ENCODE measurements around the gene LDB3.

The LDB3 gene

DNA sequence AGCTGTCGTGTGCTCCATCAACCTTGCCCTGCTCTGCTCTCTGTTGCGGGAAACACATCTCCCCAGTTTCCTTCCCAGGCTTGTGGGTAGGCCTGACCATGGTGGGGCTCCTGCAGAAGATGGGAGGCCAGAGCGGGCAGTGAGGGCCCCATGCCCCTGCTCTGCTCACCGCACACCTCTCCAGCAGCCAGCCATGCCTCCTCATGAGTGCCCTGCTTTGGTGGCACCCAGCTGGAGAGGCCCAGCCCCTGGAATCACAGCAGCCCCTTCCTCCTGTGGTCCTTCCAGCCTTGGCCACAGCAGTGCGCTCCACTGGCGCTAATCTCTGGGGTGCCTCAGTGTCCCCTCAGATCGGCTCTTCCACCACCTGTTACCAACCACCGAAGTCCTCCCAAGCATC, 18.2 kb upstream of the LDB3 start:
- no peak for FAIRE-seq
- DNase-seq (ENCODE audit: insufficient read length, low spot score): no peak

DNA sequence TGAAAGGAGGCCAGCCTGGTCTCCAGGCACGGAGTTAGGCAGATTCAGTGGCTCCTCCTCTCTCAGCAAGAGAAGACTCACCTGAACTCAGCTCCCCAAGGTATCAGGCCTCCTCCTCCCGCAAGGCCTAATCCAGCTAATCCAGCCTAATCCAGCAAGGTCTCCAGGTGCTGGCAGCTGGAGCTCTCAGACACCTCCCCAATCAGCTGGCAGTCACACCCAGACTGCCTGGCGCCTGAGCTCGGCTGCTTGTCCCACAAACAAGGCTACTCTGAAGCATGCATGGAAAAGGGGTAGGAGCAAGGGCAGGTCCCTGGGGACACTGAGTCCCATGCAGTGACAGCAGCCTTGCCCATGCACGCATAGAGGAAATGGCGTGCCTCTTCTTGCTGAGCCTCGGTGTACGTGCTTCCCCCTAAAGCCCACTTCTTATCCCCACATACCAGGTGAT, 17.3 kb upstream of the LDB3 start:
- DNase-seq (ENCODE audit: insufficient read length, low spot score): no peak
- no peak for FAIRE-seq

DNA sequence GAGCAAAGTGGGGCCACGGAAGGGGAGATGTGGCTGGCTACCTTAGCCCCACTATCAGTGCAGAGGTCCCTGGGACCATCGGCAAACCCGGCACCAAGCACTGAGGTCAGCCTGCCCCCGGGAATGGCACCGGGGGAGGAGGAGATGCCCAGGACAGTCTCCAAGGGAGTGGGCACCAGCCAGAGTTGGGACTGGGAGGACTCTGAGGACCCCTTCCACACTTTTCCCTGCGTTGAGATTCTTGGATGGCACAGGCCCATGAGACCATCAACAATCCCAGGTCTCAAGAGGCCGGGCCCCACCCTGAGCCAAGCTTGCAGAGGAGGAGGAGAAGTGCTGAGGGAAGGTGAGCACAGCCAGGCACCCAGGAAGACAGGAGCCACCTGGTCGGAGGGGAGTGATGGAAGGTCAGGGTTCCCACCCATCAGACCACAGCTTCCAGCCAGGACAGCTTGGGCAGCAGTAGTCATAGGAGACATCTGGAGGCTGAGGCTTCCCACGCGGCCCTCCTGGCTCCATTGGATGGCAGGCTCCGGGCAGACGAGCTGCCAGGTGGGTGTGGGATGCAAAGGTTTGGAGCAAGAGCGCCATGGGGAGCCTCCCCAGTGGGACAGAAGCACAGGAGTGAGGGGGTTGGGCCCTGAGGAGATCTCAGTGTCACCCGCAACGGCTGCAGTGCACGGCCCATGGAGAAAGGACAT, 16.5 kb upstream of the LDB3 start:
- DNase-seq (ENCODE audit: insufficient read length, low spot score): no peak
- no peak for FAIRE-seq

DNA sequence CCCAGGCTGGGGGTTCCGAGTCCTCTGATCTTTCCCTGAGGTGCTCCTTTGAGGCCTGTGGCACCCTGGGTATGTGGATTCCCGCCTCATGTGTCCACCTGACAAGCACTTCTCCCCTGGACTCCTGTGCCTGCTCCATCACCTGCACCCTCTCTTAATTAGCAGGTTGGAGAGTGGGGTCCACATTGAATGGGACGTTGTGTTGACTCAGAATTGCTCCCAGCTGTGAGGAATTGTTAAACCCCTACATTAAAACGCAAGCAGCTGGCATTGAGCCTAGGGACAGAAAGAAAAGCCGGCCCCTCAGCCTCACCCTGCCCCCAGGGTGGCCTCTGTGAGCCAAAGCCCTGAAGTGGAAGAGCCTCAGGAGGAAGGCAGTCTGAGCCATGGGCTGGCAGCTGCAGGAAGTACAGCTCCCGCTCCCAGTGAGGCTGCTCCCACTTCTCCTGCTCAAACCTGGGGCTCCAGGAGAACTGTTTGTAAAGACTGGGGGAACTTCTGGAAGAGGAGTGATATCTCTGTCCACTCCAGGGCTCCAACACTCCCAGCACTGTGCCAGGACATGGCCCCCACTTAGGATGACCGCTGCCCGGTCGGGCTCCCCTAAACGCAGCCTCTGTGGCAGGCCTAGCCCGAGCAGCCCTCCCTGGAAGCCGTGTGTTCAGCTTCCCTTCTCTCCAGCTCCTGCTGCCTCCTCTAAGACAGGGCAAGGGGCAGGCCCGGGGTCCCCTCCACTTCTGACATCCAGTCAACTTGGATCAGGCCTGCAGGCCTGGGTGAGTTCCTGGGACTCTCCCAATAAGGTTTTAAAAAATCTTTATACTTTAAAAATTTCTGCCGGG, 15.7 kb upstream of the LDB3 start:
- FAIRE-seq (no peak), DNase-seq (ENCODE audit: insufficient read length, low spot score) (no peak)

DNA sequence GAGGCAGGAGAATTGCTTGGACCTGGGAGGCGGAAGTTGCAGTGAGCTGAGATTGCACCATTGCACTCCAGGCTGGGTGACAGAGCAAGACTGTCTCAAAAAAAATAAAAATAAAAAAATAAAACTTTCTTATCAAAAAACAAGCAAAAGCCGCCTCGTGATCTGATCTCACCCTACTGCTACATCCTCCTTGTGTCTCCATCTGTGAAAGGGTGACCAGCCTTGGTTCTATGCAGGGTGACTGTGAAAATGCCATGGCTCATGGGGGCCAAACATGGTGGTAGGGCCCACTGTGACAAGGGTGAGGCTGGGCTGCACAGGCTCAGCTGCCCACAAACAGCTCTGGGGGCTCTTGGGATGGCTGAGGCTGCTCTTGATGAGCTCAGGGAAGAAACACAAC, 14.9 kb upstream of the LDB3 start:
- FAIRE-seq: no peak
- DNase-seq (ENCODE audit: insufficient read length, low spot score): no peak

DNA sequence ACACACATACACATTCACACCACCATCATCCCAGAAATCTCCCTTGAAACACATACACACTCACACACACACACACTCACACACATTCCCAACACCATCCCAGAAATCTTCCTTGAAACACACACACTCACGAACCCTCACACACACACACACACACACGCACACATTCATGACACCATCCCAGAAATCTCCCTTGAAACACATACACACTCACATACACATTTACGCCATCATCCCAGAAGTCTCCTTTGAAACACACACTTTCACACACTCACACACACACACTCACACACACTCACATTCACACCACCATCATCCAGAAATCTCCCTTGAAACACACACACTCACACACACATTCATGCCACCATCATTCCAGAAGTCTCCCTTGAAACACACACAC, 14.3 kb upstream of the LDB3 start:
- DNase-seq (ENCODE audit: insufficient read length, low spot score) (no peak), FAIRE-seq (no peak)

DNA sequence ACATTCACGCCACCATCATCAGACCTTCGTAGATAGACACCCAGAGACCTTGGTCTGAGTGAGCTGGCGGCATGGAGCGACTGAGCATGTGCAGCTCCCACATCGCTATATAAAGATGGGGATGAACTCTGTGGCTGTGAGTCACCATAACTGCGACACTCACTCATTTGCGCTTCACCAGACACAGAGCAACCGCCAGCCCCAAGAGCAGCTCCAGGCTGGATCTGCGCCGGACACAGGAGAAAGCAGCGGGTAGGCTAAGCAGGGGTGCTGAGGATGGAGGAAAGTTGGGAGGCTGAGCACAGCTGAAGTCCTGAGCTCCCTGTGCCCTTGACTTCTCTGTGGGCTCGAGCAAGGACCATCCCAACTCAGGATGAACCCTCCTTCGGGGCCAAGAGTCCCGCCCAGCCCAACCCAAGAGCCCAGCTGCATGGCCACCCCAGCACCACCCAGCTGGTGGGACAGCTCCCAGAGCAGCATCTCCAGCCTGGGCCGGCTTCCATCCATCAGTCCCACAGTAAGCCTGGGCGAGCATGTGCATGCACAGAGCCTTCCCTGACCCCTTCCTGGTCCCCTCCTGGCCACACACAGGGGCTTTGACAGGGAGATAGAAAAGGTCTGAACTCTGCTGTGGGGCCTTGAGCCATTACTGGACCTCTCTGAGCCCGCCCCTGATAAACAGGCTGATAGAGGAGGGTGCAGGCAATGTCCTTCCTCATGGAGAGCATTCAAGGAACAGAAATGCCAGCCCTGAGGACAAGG, 13.7 kb upstream of the LDB3 start, which contains the start of gene OPN4:
OPN4 (plus strand) TSS at position 137 of the 762 bp plus-strand sequence; CDS start at position 374, 237 bp downstream.
- FAIRE-seq (no peak), DNase-seq (ENCODE audit: insufficient read length, low spot score) (no peak)

DNA sequence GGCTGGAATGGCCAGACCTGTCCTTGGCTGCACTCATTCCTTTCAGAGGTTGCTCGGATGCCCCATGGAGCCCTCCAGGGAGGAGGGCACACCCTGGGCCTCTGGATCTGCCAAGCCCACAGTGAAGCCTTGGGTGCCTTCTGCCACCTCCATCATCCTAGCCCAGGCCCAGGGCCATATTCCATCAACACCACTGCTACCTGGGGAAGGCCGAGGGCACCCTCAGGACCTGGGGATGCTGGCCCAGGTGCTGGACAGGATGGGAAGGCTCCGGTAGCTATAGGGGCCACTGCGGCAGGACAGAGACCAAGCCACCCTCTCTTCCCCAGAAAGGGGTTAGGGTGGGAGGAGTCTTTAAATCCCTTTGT, 13.2 kb upstream of the LDB3 start:
- no peak for DNase-seq (ENCODE audit: insufficient read length, low spot score)
- no peak for FAIRE-seq

DNA sequence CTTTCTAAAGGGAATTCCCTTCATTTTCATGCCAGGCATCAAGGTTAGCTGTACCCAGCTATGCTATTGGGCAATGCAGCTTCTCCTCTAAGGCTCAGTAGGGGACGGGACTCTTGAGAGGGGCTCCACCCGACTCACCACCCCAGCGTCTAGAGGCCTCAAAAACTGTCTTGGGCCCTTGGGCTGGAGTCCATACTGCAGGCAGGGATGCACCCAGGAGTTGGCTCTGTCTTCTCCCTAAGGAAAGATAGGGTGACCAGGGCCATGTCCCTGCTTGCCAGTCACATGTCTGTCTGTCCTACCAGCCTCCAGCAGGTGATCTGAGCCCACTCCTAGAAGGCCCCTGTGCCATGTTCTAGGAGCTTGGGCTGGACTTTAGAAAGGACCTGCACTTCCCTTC, 12.7 kb upstream of the LDB3 start:
- DNase-seq (ENCODE audit: insufficient read length, low spot score) (no peak), FAIRE-seq (no peak)

DNA sequence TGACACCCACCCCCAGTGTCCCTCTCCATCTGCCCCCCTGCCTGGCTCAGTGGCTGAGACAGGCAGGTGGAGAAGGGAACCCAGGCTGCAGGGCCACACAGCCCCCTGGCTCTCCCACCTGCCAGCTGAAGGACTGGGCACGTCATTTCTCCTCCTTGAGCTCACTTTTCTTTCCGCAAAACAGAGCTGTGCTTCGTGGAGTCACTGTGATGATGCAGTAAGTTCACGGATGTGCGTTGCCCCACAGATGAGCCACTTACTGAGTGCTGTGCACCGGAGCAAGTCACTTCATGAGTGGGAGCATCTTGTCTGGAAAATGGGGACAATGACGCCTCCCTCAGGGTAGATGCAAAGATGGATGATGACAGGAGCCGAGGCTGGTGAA, 11.3 kb upstream of the LDB3 start:
- DNase-seq (ENCODE audit: insufficient read length, low spot score) (no peak), FAIRE-seq (no peak)

DNA sequence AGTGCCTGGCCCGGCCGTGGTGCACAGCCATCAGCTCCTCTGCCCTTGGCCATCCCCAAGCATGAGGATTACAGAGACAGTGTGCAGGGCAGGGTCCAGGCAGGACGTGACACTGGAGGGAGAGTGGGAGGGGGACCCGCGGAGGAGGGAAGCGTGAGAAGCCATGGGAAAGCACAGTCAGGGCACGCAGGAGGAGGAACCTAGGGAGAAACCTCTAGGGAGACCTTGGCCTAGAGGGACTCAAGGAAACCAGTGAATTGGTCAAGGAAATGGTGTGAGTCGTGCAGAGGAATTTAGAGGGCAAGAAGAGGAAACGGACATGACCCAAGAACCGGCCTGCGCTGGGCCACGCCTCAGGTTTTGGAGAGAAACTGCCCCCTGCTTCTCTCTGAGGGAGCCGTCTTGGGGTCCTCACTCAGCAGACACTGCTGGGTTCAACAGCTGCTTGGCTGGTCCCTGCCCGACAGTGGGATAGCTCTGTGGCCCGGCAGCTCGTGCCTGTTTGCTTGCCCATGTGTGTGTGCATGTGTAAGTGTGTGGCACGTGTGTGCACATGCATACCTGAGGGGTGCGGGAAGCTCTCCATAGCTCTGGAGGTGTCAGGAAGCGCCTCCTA, 10.8 kb upstream of the LDB3 start:
- FAIRE-seq (no peak), DNase-seq (ENCODE audit: insufficient read length, low spot score) (no peak)

DNA sequence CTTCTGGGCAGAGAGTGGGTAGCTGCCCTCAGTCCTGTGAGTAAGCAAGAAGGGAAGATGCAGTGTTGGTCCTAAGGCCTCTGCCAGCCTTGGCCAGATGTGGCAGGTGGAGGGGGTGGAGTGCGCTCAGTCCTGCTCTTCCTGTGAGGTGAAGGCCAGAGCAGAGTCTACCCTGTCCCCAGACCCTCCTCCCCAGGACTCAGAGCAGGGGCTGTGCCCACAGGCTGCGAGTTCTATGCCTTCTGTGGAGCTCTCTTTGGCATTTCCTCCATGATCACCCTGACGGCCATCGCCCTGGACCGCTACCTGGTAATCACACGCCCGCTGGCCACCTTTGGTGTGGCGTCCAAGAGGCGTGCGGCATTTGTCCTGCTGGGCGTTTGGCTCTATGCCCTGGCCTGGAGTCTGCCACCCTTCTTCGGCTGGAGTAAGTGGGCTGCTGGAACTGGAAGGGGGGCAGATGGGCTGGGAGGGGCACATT, 10.0 kb upstream of the LDB3 start:
- FAIRE-seq (no peak), DNase-seq (ENCODE audit: insufficient read length, low spot score) (no peak)

DNA sequence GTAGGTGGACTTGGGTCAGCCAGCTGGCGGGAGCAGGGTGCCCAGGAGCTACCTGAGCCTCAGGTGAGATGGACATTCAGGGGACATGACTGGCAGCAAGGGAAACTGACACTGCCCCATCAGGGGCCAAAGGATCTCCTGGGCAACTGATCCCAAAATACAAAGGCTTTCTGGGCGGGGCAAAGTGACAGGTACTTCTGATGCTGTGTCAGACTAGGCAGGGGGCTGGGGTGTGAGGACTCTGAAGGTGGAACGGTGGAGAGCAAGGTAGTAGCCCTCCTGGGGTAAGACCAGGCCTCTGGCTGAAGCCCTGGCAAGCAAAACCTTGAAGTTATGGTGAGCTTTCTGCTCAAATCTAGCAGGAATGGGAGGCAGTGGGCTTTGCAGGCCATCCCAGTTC, 9.6 kb upstream of the LDB3 start:
- FAIRE-seq (no peak), DNase-seq (ENCODE audit: insufficient read length, low spot score) (no peak)

DNA sequence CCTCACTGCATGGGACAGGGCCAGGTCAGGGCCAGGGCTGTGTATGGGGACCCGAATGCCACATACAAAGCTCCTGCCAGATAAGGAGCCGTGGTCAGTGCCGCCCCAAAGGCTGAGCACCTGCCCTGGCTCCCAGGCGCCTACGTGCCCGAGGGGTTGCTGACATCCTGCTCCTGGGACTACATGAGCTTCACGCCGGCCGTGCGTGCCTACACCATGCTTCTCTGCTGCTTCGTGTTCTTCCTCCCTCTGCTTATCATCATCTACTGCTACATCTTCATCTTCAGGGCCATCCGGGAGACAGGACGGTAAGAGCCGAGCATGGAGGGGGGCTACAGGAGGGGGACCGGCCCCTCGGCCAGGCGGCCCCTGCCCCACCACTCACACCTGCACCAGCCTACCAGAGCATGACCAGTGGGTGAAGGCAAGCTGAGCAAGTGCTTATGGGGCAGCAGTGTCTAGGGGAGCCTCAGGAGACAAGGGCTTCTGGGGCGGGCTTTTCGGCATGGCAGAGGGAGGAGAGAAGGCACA, 9.1 kb upstream of the LDB3 start:
- FAIRE-seq: no peak

DNA sequence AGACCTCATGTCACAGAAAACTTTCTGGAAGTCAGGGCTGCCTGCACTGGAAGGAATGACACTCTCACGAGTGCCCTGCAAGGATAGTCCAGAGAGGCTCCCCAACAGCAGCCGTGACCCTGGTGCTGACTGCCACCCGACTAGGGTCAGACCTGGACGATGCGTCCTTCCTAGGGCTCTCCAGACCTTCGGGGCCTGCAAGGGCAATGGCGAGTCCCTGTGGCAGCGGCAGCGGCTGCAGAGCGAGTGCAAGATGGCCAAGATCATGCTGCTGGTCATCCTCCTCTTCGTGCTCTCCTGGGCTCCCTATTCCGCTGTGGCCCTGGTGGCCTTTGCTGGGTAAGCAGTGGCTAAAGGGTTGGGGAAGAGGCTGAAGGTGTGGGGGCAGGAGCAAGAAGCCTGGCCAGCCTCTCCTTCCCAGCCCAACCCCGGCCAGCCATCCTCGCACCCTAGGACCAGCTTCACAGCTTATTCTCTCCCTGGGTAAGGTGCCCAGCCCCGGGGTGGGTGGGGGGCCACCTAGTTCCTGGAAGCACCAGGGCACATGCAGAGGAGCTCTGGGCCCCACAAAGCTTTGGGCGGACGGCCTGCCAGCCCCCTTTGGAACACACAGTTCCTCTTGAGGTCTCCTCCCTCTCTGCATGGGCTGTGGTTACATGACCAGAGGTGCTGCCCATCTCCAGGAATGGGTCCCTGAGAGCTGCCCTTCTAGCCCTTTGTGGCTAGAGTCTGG, 8.4 kb upstream of the LDB3 start:
- DNase-seq (ENCODE audit: insufficient read length, low spot score) (no peak), FAIRE-seq (no peak)

More for the DNA sequence above, 9.1 kb upstream of the LDB3 start:
- DNase-seq (ENCODE audit: insufficient read length, low spot score): no peak

DNA sequence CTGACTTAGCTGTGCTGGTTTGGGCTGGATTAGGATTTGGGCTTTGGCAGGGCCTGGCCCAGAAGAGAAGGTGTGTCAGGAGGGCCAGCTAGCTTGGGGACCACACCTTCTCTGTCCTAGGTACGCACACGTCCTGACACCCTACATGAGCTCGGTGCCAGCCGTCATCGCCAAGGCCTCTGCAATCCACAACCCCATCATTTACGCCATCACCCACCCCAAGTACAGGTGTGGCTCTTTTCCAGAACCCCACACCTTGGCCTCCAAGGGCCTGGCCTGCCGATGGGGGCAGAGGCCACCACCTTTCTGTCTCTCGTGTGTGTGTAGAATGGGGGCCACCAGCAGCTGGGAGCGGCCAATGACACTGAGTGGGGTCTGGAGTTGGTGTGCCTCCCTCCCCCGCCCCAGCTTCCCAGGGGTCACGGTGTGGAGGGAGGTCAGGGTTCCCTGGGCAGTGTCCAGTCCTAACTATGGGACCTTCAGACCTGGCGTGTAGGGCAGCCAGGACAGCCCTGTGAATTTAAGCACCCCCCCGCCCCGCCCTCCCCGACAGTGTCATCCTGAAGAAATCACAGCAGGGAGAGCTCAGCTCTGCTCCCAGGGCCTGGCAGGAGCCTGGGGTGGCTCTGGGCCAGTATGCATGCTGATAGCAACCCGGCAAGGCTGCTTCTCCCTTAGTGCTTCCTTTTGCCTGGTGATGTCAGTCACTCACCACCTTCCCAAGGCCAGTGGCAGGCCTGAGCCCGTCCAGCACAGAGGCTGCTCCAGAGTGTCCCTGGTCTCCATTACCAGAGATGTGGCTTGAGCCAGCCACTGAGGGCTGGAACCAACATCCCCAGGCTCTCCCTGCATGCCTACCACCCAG, 6.9 kb upstream of the LDB3 start:
- FAIRE-seq (no peak), DNase-seq (ENCODE audit: insufficient read length, low spot score) (no peak)

DNA sequence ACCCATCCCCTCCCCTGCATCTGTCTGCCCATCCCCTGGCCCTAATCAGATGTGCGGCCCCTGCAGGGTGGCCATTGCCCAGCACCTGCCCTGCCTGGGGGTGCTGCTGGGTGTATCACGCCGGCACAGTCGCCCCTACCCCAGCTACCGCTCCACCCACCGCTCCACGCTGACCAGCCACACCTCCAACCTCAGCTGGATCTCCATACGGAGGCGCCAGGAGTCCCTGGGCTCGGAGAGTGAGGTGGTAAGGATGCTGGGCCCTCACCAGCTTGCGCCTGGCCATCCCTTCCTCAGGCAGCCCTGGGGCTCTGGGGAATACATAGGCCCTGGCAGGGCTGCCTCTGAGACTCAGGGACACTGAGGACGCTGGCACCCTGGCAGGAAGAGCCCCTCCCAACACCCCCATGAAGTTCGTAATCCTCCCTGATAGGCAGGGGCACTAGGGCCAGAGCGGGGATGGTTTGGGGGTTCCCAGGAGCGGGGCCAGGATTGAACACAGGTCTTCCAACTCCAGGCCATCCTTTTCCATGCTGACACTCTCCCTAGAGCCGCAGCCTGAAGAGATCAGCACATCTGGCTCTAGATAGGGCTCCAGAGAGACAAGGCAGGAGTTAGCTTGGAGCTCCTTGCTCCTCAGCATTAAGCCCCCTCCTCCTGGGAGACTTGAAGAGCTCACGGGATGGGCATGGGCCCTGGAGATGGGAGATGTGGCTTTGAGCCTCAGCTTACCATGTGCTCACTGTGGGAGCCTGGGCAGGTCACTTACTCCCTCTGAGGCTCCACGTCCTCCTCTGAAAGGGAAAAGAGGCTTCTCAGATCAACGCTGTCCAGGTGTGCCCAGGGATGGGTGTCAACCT, 5.9 kb upstream of the LDB3 start:
- no peak for FAIRE-seq
- DNase-seq (ENCODE audit: insufficient read length, low spot score): no peak

DNA sequence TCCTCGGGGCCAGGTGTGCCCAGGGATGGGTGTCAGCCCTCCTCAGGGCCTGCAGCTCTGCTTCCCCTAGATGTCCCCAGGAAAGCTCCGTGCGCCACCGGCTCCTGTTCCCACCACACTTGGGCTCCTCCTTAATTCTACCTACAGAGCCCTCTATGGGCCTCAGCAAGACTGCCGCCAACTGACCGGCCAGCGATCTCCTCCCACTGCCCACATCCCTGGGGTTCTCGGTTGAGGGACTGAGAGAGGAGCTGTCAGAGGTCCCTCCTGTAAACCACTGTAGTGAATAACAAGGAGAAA, 5.3 kb upstream of the LDB3 start:
- FAIRE-seq: no peak

More for the DNA sequence above, 5.3 kb upstream of the LDB3 start:
- no peak for DNase-seq (ENCODE audit: insufficient read length, low spot score)
